IMR-90 (cell line): ENCODE results near the gene ADGRG2. TPM values are rescaled to one million over a fixed set of nuclear protein-coding genes. Genes with fewer than 3 reads are reported as not detected.

Source experiments
- ATAC-seq: fragments of 200-7000 bp; cut with Tn5 transposase; 2 replicates; pipeline ENCODE4 v1.9.1; 2020; ENCODE audit warnings: low read depth, mild to moderate bottlenecking, moderate library complexity
- BruUV-seq: library from RNA; stranded (reverse); fragments of 400-500 nt; replicated peaks from 2 replicates; lab custom pipeline; 2021; lab: Mats Ljungman, UMichigan
- CTCF ChIA-PET: fragments of 300-600 bp; formaldehyde crosslinking; extraction: SDS; loops from one replicate; lab custom pipeline; 2021; ENCODE audit warnings: antibody characterized with exemption; lab: Yijun Ruan, JAX
- POLR2A ChIA-PET: fragments of 300-600 bp; sonication (Branson Sonifier 250); formaldehyde crosslinking; loops from one replicate; lab custom pipeline; 2022; ENCODE audit warnings: antibody characterized with exemption; ENCODE audit not compliant: unreplicated experiment; lab: Charles Lee
- DNase-seq: peaks from one replicate; pipeline ENCODE4 v3.0.0; 2013
- H2AFZ ChIP-seq: replicated peaks from 2 replicates; pipeline ENCODE3; 2013; ENCODE audit warnings: low read length, mild to moderate bottlenecking; ENCODE audit not compliant: poor library complexity
- H2AK5ac ChIP-seq: 2 replicates; pipeline ENCODE4 v1.6.1; 2013; ENCODE audit warnings: low read depth, low read length, inconsistent platforms
- H2AK9ac ChIP-seq: replicated peaks from 2 replicates; pipeline ENCODE3; 2013; ENCODE audit warnings: mild to moderate bottlenecking, low read depth, low read length, moderate library complexity; ENCODE audit not compliant: poor library complexity
- H2BK120ac ChIP-seq: 2 replicates; pipeline ENCODE4 v1.6.1; 2013; ENCODE audit warnings: low read depth, low read length, inconsistent platforms
- H2BK15ac ChIP-seq: 3 replicates; pipeline ENCODE4 v1.6.1; 2013; ENCODE audit warnings: low read depth, low read length, inconsistent platforms
- H2BK20ac ChIP-seq: 2 replicates; pipeline ENCODE4 v1.6.1; 2013; ENCODE audit warnings: low read depth, mild to moderate bottlenecking, inconsistent platforms, low read length, moderate library complexity
- H2BK5ac ChIP-seq: 2 replicates; pipeline ENCODE4 v1.6.1; 2013; ENCODE audit warnings: mild to moderate bottlenecking, low read depth, low read length, inconsistent platforms; ENCODE audit not compliant: poor library complexity, severe bottlenecking
- H3K14ac ChIP-seq: replicated peaks from 2 replicates; pipeline ENCODE4 v1.6.1; 2013; ENCODE audit warnings: low read depth, low read length, inconsistent platforms
- H3K18ac ChIP-seq: 2 replicates; pipeline ENCODE4 v1.6.1; 2013; ENCODE audit warnings: low read depth, low read length, control low read depth
- H3K23ac ChIP-seq: 2 replicates; pipeline ENCODE4 v1.6.1; 2013; ENCODE audit warnings: low read depth, low read length, inconsistent platforms
- H3K27ac ChIP-seq: 2 replicates; pipeline ENCODE4 v1.5.1; 2013; ENCODE audit warnings: mild to moderate bottlenecking, control low read depth, low read length; ENCODE audit not compliant: insufficient read depth
- H3K27me3 ChIP-seq: 2 replicates; pipeline ENCODE4 v1.6.1; 2013; ENCODE audit warnings: low read length; ENCODE audit not compliant: control insufficient read depth, insufficient read depth
- H3K36me3 ChIP-seq: 2 replicates; pipeline ENCODE4 v1.6.1; 2013; ENCODE audit warnings: low read length, mixed read lengths; ENCODE audit not compliant: control insufficient read depth, insufficient read depth
- H3K4ac ChIP-seq: 2 replicates; pipeline ENCODE4 v1.6.1; 2013; ENCODE audit warnings: low read depth, low read length, inconsistent platforms
- H3K4me1 ChIP-seq: 2 replicates; pipeline ENCODE4 v1.6.1; 2013; ENCODE audit warnings: low read length, mixed read lengths; ENCODE audit not compliant: control insufficient read depth, insufficient read depth
- H3K4me2 ChIP-seq: 2 replicates; pipeline ENCODE4 v1.6.1; 2013; ENCODE audit warnings: low read depth, mild to moderate bottlenecking, control low read depth, low read length, moderate library complexity
- H3K4me3 ChIP-seq: 2 replicates; pipeline ENCODE4 v1.5.1; 2013; ENCODE audit warnings: low read depth, mild to moderate bottlenecking, control low read depth, low read length, moderate library complexity; ENCODE audit not compliant: insufficient read depth
- H3K56ac ChIP-seq: 2 replicates; pipeline ENCODE4 v1.6.1; 2013; ENCODE audit warnings: low read length, inconsistent platforms; ENCODE audit not compliant: insufficient read depth; ENCODE audit errors: extremely low read depth
- H3K79me1 ChIP-seq, 2 experiments: 2 replicates each; pipeline ENCODE4 v1.6.1; 2013; ENCODE audit warnings: low read length in 2 of 2, inconsistent platforms in 1 of 2, low read depth in 1 of 2
- H3K9ac ChIP-seq: 2 replicates; pipeline ENCODE4 v1.6.1; 2013; ENCODE audit warnings: low read depth, low read length, control low read depth
- H3K9me1 ChIP-seq: 2 replicates; pipeline ENCODE4 v1.6.1; 2013; ENCODE audit warnings: low read length, inconsistent platforms; ENCODE audit not compliant: insufficient read depth
- H3K9me3 ChIP-seq: 2 replicates; pipeline ENCODE4 v1.6.1; 2013; ENCODE audit warnings: low read length; ENCODE audit not compliant: control insufficient read depth, insufficient read depth
- H4K20me1 ChIP-seq: 2 replicates; pipeline ENCODE4 v1.6.1; 2013; ENCODE audit warnings: low read length, inconsistent platforms; ENCODE audit not compliant: insufficient read depth
- H4K5ac ChIP-seq: 2 replicates; pipeline ENCODE4 v1.6.1; 2013; ENCODE audit warnings: mild to moderate bottlenecking, low read depth, low read length, control low read depth
- H4K8ac ChIP-seq, 2 experiments: 2 replicates each; pipeline ENCODE4 v1.6.1; 2013; ENCODE audit warnings: low read depth in 2 of 2, low read length in 2 of 2, control low read depth in 1 of 2, inconsistent platforms in 1 of 2
- H4K91ac ChIP-seq: 2 replicates; pipeline ENCODE4 v1.6.1; 2013; ENCODE audit warnings: low read depth, low read length, inconsistent platforms; ENCODE audit not compliant: insufficient read depth
- BHLHE40 ChIP-seq: fragments of 150-350 bp; IDR thresholded peaks from 2 replicates; pipeline ENCODE4 v1.6.1; 2016; ENCODE audit warnings: mild to moderate bottlenecking, low read depth, low read length
- CEBPB ChIP-seq: IDR thresholded peaks from 2 replicates; pipeline ENCODE4 v1.6.1; 2012; ENCODE audit warnings: low read depth, low read length, improper control_type of control experiment
- CHD1 ChIP-seq: IDR thresholded peaks from 2 replicates; pipeline ENCODE4 v1.6.1; 2012; ENCODE audit warnings: low read depth, low read length, improper control_type of control experiment
- CTCF ChIP-seq: conservative IDR thresholded peaks from 2 replicates; pipeline ENCODE4 v1.5.1; 2012; ENCODE audit warnings: mild to moderate bottlenecking, low read depth, low read length, improper control_type of control experiment
- ELK1 ChIP-seq: fragments of 150-350 bp; IDR thresholded peaks from 2 replicates; pipeline ENCODE4 v1.6.1; 2016; ENCODE audit warnings: low read depth, mild to moderate bottlenecking, low read length, moderate library complexity, borderline replicate concordance
- FOS ChIP-seq: fragments of 150-350 bp; IDR thresholded peaks from 2 replicates; pipeline ENCODE4 v1.6.1; 2016; ENCODE audit warnings: low read depth, low read length
- MAFK ChIP-seq: IDR thresholded peaks from 2 replicates; pipeline ENCODE4 v1.6.1; 2012; ENCODE audit warnings: low read depth, low read length, improper control_type of control experiment
- MAZ ChIP-seq: IDR thresholded peaks from 2 replicates; pipeline ENCODE4 v1.6.1; 2012; ENCODE audit warnings: low read depth, mild to moderate bottlenecking, low read length, improper control_type of control experiment, moderate library complexity, borderline replicate concordance
- MXI1 ChIP-seq: IDR thresholded peaks from 2 replicates; pipeline ENCODE4 v1.6.1; 2012; ENCODE audit warnings: low read depth, mild to moderate bottlenecking, low read length, moderate library complexity, borderline replicate concordance
- NFE2L2 ChIP-seq: fragments of 150-350 bp; IDR thresholded peaks from 2 replicates; pipeline ENCODE4 v1.6.1; 2016; ENCODE audit warnings: low read depth, mild to moderate bottlenecking, low read length
- POLR2A ChIP-seq: IDR thresholded peaks from 2 replicates; pipeline ENCODE4 v1.6.1; 2012; ENCODE audit warnings: mild to moderate bottlenecking, low read depth, low read length
- RAD21 ChIP-seq: IDR thresholded peaks from 2 replicates; pipeline ENCODE4 v1.6.1; 2012; ENCODE audit warnings: low read length, improper control_type of control experiment
- RCOR1 ChIP-seq: IDR thresholded peaks from 2 replicates; pipeline ENCODE4 v1.6.1; 2012; ENCODE audit warnings: mild to moderate bottlenecking, low read length, improper control_type of control experiment; ENCODE audit not compliant: insufficient replicate concordance
- RFX5 ChIP-seq: IDR thresholded peaks from 2 replicates; pipeline ENCODE4 v1.8.0; 2012; ENCODE audit warnings: low read depth, mild to moderate bottlenecking, low read length, moderate library complexity
- SMC3 ChIP-seq: fragments of 150-350 bp; IDR thresholded peaks from 2 replicates; pipeline ENCODE4 v1.6.1; 2016; ENCODE audit warnings: low read depth, mild to moderate bottlenecking, antibody characterized with exemption, low read length, moderate library complexity
- WGBS, 2 experiments: methylation state at CpG; one replicate each; pipeline versions ENCODE4 v1.1.5 to v1.1.7; 2013; ENCODE audit warnings: missing lambda C conversion rate in 2 of 2; ENCODE audit not compliant: insufficient read length in 1 of 2; ENCODE audit errors: extremely low coverage in 2 of 2; 5-methylcytosine and 5-hydroxymethylcytosine counted together
- dilution Hi-C: fragments of 300-500 bp; cut with HindIII; formaldehyde crosslinking; loops from one replicate; pipeline ENCODE4 v1.14.3; 2018; ENCODE audit warnings: low sequenced_read_pairs; ENCODE audit not compliant: unreplicated experiment
- in situ Hi-C: fragments of 300-500 bp; cut with MboI; formaldehyde crosslinking; loops from 3 replicates; pipeline ENCODE4 v1.14.3; 2019; ENCODE audit warnings: low sequenced_read_pairs, inconsistent platforms, mixed read lengths
- intact Hi-C: fragments of 100-400 bp; cut with micrococcal nuclease; formaldehyde crosslinking; loops from 2 replicates; pipeline ENCODE4 v1.10.0; 2022
- polyA plus RNA-seq, 3 experiments: library from polyadenylated mRNA; depleted of rRNA; stranded (reverse); fragments of >200 nt; gene quantifications; 2 replicates each; pipeline ENCODE4 v1.2.3, GENCODE V29; 2012; ENCODE audit warnings: low replicate concordance in 1 of 3
- total RNA-seq: library from RNA; depleted of rRNA; stranded (reverse); fragments of >200 nt; gene quantifications from 2 replicates; pipeline ENCODE4 v1.2.3, GENCODE V29; 2012
- TF ChIP-seq, protein P1 (sequence below): fragments of 150-350 bp; IDR thresholded peaks from 2 replicates; pipeline ENCODE4 v1.6.1; 2017; ENCODE audit warnings: mild to moderate bottlenecking, antibody characterized with exemption, low read length, low read depth

The ADGRG2 gene
- total and polyA plus RNA-seq, 2 of the 4 experiments (the other 2 are of a cell fraction) = under 0.01 to 0.07 TPM

DNA sequence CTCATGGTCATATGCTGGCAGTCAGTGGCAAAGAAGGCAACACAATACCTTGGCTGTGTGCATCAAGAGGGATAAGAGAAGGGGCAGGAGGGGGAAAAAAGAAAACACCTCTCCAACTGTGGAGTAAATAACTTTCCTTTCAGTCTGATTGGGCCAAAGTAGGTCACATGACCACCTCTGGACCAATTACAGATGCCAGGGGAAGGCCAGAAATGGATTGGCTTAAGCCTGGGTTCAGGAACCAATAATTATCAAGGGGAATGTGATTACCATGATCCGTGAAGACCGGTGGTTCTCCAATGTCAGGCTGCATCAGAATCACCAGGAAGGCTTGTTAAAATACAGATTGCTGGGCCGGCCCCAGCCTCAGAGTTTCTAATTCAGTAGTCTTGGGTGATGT, 7.4 kb upstream of the ADGRG2 start:
- no peak overlapping the region for H2BK15ac ChIP-seq
- no TSS peak for BruUV-seq
- intact Hi-C loops = no loop called here
- no peak overlapping the region for H3K14ac ChIP-seq
- no peak overlapping the region for H3K4me2 ChIP-seq
- H3K27me3 ChIP-seq = no peaks in the 10 kb centered on the region; the same call in 1 of the 2 replicates
- H3K79me1 ChIP-seq = no peaks in the 10 kb centered on the region
- ATAC-seq (no peak), DNase-seq (no peak)
- TF ChIP-seq MAFK (no peak), POLR2A (no peak), RCOR1 (no peak), CHD1 (no peak), FOS (no peak), MAZ (no peak), MXI1 (no peak), SMC3 (no peak), NFE2L2 (no peak), ELK1 (no peak), CTCF (no peak), RFX5 (no peak), BHLHE40 (no peak), CEBPB (no peak), RAD21 (no peak)
- TF ChIP-seq, protein P1, sequence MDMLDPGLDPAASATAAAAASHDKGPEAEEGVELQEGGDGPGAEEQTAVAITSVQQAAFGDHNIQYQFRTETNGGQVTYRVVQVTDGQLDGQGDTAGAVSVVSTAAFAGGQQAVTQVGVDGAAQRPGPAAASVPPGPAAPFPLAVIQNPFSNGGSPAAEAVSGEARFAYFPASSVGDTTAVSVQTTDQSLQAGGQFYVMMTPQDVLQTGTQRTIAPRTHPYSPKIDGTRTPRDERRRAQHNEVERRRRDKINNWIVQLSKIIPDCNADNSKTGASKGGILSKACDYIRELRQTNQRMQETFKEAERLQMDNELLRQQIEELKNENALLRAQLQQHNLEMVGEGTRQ = no peak
- H2BK120ac ChIP-seq = no peak overlapping the region
- H3K27ac ChIP-seq = no peak overlapping the region
- 83% methylated on average over 1 of the region's 3 CpGs; no CpG with 5 or more reads in 1 of the 2 experiments for WGBS, 2 experiments
- no peak overlapping the region for H3K18ac ChIP-seq
- in situ Hi-C loops = no loop called here
- H3K9me3 ChIP-seq = no peaks in the 10 kb centered on the region
- no peak overlapping the region for H2BK5ac ChIP-seq
- no peak overlapping the region for H3K23ac ChIP-seq
- no peak overlapping the region for H3K9ac ChIP-seq
- no peak overlapping the region for H4K5ac ChIP-seq
- no peak overlapping the region for H4K8ac ChIP-seq
- H3K4ac ChIP-seq = no peak overlapping the region
- no peaks in the 10 kb centered on the region for H3K9me1 ChIP-seq
- H3K4me1 ChIP-seq = no peaks in the 10 kb centered on the region
- H2BK20ac ChIP-seq = no peak overlapping the region
- H3K4me3 ChIP-seq = no peak overlapping the region
- H4K20me1 ChIP-seq = no peaks in the 10 kb centered on the region
- H3K36me3 ChIP-seq = no peaks in the 10 kb centered on the region
- H3K56ac ChIP-seq = no peak overlapping the region
- H4K91ac ChIP-seq = no peak overlapping the region
- dilution Hi-C loops = no loop called here
- ChIA-PET POLR2A (no interaction called here), CTCF (no interaction called here)
- no peak overlapping the region for H2AK9ac ChIP-seq
- no peak overlapping the region for H2AFZ ChIP-seq
- H2AK5ac ChIP-seq = no peak overlapping the region
